Measurements from ENCODE around the gene CYP1B1.

GRCh38 chr2:38099099-38100028 lies 23.4 kb upstream of the CYP1B1 start:
- no peak for TF ChIP-seq POLR2A (IDR thresholded peaks at IDR 0.05)
- TF ChIP-seq CTCF (IDR thresholded peaks at IDR 0.05), result no peak

Measured in thyroid gland (tissue), 4 donors.